Hepatic stellate cell (primary cell): ENCODE results near the gene FBN1.

ENCODE experiments used
- DNase-seq: peaks from one replicate; pipeline ENCODE4 v3.0.0; 2011; ENCODE audit warnings: low spot score

Gene FBN1

DNA sequence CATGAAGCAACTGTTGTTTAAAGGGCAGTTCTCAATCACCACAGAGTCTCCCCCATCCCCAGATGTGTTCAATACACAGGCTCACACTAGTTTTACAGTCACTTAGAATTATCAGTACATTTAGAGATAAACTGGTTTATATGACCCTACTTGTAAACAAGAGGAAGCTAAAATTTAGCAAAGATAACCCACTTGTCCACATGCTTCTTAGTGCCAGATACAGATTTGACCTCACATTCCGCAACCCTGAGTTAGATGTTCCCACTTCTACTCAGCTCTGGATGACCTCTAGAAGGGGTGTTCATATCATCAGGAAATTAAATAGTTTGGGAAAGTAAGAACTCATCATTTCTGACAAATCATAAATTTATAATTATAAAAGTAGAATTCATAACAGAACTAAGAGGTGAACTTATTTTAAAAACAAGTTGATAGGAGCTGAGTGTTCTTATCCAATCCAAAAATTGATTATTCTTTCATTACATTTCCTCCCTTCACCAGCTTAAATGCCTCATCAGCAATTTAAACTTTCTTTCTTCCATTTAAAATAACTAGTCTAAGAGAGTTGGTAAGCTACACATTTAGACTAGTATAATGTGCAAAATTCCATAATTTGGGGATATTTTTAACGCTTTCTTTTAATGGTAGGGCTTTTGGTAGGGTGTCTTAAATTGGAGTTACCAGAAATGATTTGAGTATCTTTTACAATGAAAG is 131.2 kb downstream of the FBN1 start:
- DNase-seq = no peak

DNA sequence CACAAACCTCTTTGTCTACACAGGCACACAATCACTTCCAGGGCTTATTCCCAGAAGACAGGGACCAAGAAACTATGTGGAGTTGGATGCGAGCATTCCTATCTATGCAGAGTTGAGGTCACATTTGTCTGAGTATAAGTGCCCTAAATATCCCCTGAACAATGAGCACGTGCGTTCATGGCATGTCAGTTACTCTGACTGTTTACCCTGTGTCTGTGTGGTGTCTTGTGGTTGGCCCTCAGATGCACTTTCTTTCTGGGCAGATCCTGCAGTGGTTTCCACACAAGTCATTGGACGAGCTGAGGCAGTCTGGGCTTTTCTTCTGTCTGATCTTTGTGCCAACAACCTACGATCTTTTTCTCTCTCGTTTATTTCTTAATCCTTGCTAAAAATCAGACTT is 134.5 kb downstream of the FBN1 start:
- no peak for DNase-seq

DNA sequence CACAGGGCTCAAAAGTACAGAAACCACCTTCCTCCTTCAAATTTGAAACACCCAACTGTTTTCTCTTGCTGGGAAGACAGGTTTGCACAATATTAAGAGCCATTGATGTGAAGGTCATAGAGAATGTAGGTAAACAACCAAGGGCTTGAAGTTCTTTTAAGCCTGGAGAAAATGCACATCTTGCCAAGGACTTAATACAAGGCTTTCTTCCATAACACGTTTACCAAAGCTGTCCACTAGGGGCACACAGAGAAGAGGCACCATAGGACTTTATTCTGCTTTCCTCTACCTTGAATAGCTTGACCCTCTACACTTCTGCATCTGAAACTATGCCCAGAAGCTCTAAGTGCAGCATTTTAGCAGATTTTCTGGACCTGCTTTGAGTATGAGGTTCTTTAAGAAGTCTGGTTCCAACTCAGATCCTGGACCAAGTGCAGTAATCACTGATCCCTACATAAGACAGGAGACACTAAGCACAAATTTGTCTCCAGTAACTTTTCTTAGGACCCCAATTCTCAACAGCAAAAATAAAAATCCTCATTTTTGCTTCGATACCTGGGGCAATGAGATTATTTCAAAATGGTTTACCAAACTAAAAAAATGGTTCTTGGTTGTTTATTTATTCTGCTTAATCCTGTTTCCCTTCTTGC is 138.0 kb downstream of the FBN1 start:
- peak; percentile 16 for DNase-seq

DNA sequence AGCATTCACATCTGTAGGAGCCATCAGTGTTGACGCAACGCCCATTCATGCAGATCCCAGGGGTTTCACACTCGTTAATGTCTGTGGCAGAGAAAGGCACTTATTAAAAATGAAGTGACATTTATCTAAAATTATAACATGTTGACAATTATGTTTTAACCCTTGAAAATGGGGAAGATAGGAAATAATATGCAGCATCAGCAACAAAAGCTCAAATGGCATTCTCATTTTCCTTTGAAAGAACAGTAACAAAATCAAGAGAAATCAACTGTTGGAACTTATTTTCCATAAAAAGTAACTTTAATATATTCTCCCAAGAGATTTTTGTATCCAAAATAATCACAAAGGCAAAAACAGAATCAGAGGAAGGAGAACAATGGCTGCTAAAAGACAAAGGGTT is 140.4 kb downstream of the FBN1 start:
- DNase-seq = no peak

DNA sequence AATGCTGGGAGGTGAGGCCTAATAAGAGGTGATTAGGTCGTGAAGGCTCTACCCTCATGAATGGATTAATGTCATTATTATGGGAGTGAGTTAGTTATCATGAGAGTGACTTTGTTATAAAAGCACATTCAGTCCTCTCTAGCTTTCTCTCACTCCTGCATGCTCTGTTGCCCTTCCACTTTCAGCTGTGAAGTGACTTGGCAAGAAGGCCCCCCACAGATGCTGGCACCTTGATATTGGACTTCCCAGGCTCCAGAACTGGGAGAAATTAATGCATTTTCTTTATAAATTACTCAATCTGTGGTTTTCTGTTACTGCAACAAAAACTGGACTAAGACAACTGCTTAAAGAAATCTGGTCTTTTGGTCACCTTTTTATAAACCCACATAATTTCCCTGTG is 144.3 kb downstream of the FBN1 start:
- no peak for DNase-seq

DNA sequence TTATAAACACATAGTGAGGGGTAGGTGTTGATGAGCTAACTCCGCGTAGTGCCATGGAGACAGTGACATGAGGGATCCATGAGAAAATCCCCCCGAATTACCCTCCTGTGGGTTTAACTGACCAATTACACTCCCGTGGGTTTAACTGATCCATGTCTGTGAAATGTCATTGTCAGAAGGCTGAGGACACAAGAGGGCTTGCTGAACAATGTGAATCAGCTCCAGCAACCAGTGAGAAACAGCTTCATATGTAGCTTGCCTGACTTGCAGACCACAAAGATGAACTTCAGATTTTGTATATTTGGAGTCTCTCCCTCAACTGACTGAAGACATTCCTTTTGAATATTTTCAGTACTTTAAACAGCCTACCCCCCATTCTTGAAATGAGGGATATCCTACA is 144.9 kb downstream of the FBN1 start:
- peak; percentile 48 for DNase-seq

DNA sequence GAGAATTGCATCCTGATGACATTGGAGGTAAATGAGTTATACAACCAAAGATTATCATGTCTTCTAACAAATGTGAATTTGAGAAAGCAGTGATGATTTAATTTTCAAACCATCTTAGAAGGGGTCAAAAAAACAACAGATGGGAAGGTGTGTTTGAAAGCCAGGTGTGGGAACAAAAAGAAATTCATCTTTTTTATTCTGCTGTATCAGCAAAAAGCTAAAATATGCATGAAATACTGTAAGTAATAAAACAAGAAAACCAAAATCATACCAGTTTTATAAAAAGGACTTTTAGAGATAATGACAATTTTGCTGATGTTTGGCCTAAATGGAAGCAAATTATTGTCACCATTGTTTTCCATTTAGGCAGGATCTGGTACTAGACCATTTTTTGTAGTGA is 145.5 kb downstream of the FBN1 start:
- DNase-seq = no peak

DNA sequence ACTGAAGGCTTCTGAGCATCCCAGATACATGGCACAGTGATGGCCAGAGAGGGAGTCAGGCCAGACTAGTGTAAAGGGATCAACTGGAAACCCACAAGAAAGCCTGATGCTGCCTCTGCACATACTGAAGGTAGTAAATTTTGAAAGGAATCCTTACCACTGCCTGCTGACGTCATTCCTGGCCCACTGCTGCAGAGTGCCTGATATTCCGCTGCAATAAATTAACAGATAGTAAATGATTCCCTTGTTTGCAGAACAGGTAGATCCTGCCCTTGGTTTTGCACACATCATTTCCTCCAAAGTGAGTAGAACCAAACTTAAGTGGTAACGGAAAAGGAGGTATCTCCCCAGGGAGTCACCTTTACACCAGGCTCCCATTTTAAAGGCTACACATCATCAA is 146.7 kb downstream of the FBN1 start:
- DNase-seq = no peak

DNA sequence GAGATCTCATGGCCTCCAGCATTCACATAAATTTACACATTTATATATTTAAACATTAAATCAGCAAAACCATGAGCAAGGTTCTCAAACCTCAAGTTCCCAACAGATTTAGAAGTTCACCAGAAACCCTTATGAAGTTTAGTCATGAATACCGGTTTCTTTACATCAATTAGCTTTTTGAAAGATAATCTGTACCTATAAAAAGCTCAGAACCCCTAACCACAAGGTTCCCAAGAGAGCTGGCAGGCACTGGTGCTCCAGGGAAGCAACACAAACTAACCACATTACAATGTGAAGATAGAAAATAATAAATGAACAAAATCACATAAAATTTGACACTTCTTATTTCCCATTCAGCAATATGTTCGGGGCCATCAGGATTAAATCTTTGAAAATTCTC is 150.9 kb downstream of the FBN1 start:
- DNase-seq = no peak

DNA sequence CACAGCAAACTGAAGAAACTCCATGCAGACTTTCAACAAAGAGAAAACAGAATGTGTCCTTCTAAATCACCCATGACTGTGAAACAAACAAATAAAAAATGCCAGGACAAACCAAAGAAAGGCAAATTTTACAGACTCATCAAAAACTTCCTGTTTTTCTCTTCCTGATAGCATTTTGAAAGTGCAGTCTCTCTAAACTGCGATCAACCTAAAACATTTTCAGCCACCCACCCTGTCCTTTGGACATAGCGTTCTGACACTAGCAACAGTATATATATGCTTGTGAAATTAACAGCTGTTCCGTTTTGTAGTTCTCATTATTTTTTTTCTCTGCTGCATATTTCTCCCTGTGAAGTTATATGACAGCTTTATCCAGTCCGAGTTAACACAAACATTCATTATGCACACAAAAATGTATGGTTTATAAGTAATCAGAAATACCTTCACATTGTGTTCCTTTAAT is 151.7 kb downstream of the FBN1 start:
- no peak for DNase-seq

DNA sequence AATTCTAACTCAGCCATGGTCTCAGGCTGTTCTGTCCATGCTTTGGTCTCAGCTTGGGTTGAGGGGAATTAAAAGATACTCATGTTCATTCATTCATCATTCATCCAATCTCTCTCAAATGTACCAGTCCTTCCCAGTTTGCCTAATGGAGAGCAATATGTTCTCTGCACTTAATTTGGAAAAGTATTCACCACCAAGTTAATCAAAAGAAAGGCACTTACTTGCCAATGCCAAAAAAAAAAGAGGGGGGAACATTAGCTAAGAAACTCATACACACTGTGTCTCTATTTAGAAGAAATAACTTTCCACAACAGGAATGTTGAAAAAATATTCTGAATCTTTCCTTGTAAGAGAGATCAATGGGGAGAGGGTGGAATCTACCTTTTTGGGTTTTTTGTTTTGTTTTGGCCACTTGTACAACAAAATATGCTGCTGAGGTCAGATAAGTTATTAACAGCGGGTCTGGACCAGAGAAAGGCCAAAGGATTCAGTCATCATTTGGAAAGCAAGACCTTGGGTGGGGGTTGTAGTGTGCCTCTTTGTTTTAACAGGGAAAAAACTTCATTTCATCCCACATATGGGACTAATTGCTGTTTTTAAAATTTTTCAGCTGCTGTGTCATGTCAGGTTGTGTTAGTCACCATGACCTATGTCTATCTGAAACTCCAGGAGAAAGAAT is 152.3 kb downstream of the FBN1 start:
- DNase-seq = peak; percentile 65

DNA sequence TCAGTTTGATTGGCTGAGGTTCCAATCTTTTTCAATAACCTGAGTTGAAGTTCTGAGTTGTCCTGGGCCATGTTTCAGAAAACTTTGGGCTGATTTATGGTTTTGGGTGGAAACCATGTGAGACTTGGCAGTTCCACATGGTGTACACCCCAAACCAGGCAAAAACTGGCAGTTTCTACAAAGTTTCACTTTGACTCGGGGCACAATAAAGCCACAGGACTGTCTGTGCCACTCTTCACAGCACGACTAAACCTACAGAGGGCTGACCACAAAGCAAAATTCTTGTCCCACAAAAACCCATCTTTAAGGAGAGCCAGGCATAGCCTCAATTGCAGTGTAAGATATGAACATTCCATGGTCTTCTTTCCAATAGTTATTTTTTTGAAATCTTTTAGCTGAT is 159.3 kb downstream of the FBN1 start:
- no peak for DNase-seq

DNA sequence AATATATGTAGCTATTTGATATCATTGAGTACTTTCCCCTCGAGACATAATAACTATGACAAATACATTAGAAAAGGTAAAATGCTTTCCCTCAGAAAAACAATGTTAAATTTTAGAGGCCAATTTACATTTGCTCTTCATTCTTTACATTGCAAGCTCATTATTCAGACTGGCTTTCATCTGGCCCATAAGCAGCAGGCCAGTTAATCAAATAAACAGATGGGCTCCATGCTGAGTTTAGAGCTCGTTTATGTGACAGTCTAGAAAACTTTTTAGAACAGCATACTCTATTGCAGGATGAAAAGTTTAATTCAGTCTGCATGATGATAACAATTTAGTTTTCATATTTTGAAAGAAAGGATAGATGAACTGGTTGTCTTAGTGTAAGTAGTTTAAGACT is 163.7 kb downstream of the FBN1 start:
- DNase-seq = no peak

DNA sequence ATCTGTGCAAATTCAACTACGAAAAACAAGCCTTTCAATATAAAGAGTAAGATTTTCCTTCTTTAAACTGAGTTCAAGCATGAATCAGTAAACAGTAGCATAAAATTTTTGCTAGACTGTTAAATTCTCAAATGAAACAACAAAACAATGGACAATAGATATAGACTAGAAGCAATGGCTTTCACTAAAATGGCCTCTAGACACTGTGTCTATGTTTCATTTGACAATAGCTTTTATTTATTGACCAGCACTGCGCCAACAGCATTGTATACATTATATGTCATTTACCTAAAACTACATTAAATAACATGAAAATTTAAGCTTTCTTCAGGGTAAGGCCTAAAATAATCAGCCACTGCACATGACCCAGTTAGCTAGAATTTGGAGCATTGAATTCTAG is 165.8 kb downstream of the FBN1 start:
- DNase-seq = no peak

DNA sequence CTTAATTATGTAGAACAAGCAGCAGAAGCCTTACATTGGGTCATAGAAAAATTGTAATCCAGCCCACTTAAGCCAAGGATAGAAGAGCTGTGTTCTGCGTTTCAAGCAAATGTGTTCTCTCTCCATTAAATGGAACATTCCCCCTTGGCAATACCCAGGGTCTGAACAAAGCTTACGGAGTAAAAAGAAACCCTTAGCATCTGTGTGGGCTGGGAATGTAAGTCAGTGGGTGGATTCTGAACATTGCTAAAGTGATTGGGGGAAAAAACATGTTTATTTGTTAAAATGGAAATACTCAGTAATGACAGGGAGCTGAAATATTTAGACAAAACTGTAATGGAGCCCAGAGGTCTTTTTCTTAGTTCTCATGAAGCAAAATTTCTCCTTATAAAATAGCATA is 166.9 kb downstream of the FBN1 start:
- no peak for DNase-seq

DNA sequence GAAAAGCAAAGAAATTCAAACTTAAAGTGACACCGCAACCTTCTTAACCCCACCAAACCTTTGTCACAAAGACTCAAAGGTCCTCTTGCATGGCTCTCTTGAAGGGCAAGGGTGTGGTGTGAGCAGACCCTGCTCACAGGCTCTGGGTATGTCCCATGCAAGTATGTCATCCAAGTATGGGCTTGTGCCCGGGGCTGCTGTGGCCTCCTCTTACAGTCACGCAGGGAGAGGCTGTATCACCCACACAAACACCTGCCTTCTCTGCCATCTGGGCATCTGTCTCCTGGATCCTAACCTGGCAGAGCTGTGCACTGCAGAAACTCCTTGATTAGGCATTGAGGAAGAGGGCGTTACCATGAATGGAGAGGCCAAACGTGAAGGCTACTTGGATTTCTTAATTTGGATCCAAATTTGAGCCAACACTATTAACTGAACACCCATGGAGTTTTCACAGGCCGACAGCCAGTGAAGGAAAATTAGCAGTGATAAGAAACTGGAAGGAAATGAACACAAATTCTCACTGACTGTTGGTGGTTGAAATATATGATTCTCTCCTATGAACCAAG is 167.6 kb downstream of the FBN1 start:
- no peak for DNase-seq

DNA sequence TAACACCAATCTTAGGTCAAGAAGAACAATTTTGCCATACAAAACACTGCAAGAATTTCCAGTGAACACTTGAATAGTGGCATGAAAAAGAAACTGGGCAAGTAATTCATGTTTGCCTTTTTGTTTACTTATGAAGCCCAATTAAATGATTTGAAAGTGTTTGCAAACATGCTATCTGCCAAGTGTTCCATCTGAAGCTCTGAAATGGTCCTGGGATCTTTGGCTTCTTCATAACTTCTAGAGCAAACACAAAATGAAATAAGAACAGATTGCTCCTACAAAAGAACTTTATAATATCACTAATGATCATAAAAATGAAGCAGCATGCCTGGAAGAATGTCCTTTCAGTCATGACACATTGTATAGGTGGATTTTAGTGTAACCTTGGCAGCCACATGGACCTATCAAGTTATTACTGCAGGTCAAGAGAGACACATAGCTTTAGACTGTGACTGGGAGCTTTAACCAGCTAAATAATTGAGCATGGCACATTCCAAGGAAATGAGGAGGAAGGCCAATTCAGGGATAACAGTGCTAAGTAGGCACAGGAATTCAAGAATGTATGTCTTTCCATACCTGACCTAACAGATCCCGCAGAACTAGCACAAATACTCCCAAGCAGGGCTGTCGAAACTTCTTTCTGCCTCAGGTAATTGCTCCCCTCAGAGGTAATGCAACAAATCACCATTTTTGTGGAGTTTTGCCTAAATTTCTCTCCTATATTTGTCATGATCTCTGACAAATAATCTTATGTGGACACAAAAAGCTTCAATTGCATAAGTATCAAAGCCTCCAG is 169.7 kb downstream of the FBN1 start:
- DNase-seq = no peak

DNA sequence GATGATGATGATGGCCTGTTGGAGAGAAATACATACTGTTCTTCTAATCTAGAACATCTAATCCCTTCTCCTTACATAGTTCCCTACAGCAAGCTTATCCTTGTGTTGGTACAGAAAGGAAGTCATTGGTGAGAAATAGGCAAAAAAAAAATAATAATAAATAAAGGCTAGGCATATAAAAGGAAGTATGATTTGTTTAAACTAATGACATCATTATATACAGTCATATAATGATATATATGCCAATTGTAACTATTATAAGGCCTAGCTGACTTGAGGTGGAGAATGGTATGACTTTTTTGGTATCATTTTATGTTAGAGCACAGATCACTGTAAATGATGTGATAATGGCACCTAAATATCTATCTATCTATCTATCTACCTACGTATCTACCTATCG is 171.8 kb downstream of the FBN1 start:
- no peak for DNase-seq

DNA sequence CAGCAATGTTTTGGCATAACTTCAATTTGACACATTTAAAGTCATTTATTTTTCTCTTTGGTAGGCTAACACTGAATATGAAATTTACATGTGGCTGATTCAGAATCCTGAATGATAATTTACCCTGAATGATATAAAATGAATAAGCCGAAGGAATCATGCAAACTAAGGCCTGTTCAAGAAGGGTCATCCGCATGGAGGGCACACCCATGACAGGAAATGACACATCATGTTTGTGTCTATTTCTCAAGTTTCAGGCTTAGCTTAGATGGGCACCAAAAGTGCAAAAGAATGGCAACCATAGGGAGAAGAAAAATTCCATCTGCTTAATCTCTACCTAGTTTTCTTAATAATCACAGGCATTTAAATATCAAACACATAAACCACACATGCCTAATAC is 172.8 kb downstream of the FBN1 start:
- DNase-seq = no peak

DNA sequence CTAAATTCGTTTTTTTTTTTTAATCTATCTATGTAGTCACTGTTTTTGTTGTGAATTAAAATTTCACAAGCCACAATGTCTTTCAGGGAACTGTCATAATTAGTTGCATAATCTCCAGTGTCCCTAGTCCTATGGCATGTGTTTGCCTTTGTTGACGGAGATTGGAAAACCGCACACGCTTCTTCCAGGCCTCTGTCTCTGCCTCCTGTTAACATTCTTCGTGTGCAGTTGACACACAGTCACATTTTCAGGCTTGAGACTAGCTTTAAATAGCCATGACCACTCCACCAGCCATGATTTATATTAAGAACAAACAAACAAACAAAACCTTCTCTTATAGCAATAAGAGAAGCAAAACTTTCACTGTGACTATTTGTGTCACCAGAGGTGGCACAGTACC is 174.4 kb downstream of the FBN1 start:
- no peak for DNase-seq

DNA sequence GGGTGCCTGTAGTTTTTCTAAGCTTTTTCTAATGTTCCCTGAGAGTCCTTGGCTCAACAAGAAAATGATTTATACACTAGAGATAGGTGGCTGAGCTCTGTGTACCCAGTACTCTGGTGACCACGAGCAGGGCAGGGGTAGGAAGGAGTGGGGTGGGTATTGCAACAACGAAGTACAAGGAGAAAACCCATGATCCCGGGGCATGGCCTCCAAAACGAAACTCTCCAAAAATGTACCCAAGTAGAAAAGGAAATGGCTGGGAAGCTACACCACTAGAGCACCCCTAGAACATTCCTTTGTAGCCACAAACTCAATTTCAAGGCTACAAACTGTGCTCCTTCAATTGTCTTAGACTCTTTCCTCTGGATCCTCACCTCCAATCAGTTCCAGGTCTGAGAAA is 175.4 kb downstream of the FBN1 start:
- DNase-seq = no peak

DNA sequence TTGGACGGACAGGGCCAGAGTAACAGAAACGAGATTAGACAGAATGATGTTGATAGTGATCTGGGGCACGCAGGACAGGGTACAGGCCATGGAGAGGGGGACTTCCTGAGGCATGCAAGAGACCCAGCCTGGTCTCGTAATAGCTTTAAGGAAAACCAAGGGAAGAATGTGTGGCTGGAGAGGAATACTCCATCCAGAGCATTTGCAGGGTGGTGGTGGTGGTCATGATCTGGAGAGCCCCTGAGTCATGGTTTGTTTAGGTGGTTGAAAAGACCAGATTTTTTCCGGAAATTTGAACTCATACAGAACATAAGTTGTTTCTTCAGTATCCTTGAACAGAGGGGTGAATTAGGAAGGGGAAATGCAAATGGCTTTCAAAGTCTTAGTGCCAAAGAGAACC is 175.8 kb downstream of the FBN1 start:
- no peak for DNase-seq
